MCF 10A (cell line): ENCODE results near the gene KPNA5. TPM values are rescaled to one million over a fixed set of nuclear protein-coding genes. Genes with fewer than 3 reads are reported as not detected.

Experiments used
- BruUV-seq: library from RNA; stranded (reverse); fragments of 400-500 nt; replicated peaks from 2 replicates; lab custom pipeline; 2021; lab: Mats Ljungman, UMichigan
- CTCF ChIA-PET: fragments of 300-600 bp; sonication (Branson Sonifier 250); formaldehyde crosslinking; extraction: SDS; loops from one replicate; lab custom pipeline; 2021; ENCODE audit warnings: antibody characterized with exemption, inconsistent platforms; lab: Yijun Ruan, JAX
- POLR2A ChIA-PET: fragments of 300-600, 350-650 bp; sonication (Branson Sonifier 250); formaldehyde crosslinking; extraction: SDS; loops from one replicate; lab custom pipeline; 2020; ENCODE audit warnings: antibody characterized with exemption, inconsistent platforms; lab: Yijun Ruan, JAX
- DNase-seq: peaks from one replicate; pipeline ENCODE4 v3.0.0-alpha.2; 2018; ENCODE audit not compliant: unreplicated experiment
- H3K27ac Mint-ChIP-seq: one replicate; pipeline ENCODE4 v1.8.0; 2022; ENCODE audit warnings: mild to moderate bottlenecking, low read depth, mixed read lengths; ENCODE audit not compliant: unreplicated experiment
- H3K27me3 Mint-ChIP-seq: one replicate; pipeline ENCODE4 v1.8.0; 2022; ENCODE audit warnings: mixed read lengths; ENCODE audit not compliant: insufficient read depth, unreplicated experiment
- H3K36me3 Mint-ChIP-seq: one replicate; pipeline ENCODE4 v1.8.0; 2022; ENCODE audit warnings: mild to moderate bottlenecking, moderate library complexity, mixed read lengths; ENCODE audit not compliant: insufficient read depth, unreplicated experiment
- H3K4me1 Mint-ChIP-seq: one replicate; pipeline ENCODE4 v1.8.0; 2022; ENCODE audit warnings: mixed read lengths; ENCODE audit not compliant: insufficient read depth, unreplicated experiment
- H3K4me3 Mint-ChIP-seq: one replicate; pipeline ENCODE4 v1.8.0; 2022; ENCODE audit warnings: mild to moderate bottlenecking, moderate library complexity, mixed read lengths; ENCODE audit not compliant: unreplicated experiment
- H3K9me3 Mint-ChIP-seq: one replicate; pipeline ENCODE4 v1.8.0; 2022; ENCODE audit warnings: mixed read lengths; ENCODE audit not compliant: unreplicated experiment
- CTCF ChIP-seq: fragments of 200-600 bp; IDR thresholded peaks from one replicate; pipeline ENCODE4 v1.8.0; 2022; ENCODE audit warnings: antibody characterized with exemption, mild to moderate bottlenecking; ENCODE audit not compliant: unreplicated experiment
- intact Hi-C: fragments of 100-400 bp; cut with micrococcal nuclease; formaldehyde crosslinking; loops from 2 replicates; pipeline ENCODE4 v1.14.1; 2022
- total RNA-seq: library from RNA; stranded (reverse); gene quantifications from 2 replicates; pipeline ENCODE4 v1.2.3, GENCODE V29; 2022

The KPNA5 gene
- total RNA-seq, 1 experiment from 2014 or later, result 6.0 TPM

- CTCF ChIA-PET, result interaction anchor here (0.6 kb wide), 1 partner anchor 49 kb away, joined by 4 read pairs; no protein-coding TSS in a partner anchor
- no peaks in the 10 kb centered on the region for H3K4me1 Mint-ChIP-seq
- peaks cover 25% of the 10 kb centered on the region for H3K27me3 Mint-ChIP-seq
- no peak within 1 kb of the TSS for H3K27ac Mint-ChIP-seq
- no peak for DNase-seq
- intact Hi-C loops, result no loop called here
- no TSS peak for BruUV-seq
- no peaks in the 10 kb centered on the region for H3K36me3 Mint-ChIP-seq
- no peaks in the 10 kb centered on the region for H3K9me3 Mint-ChIP-seq
- H3K4me3 Mint-ChIP-seq, result no peak within 1 kb of the TSS
- TF ChIP-seq CTCF, result no peak
- POLR2A ChIA-PET, result no interaction called here
Measured at GRCh38 chr6:116764961-116765841, 84.2 kb downstream of the KPNA5 start, which contains the start of gene FAM162B. TSS of gene FAM162B (minus strand) at chr6:116765719. CDS start at chr6:116765576, 143 bp downstream.

DNA sequence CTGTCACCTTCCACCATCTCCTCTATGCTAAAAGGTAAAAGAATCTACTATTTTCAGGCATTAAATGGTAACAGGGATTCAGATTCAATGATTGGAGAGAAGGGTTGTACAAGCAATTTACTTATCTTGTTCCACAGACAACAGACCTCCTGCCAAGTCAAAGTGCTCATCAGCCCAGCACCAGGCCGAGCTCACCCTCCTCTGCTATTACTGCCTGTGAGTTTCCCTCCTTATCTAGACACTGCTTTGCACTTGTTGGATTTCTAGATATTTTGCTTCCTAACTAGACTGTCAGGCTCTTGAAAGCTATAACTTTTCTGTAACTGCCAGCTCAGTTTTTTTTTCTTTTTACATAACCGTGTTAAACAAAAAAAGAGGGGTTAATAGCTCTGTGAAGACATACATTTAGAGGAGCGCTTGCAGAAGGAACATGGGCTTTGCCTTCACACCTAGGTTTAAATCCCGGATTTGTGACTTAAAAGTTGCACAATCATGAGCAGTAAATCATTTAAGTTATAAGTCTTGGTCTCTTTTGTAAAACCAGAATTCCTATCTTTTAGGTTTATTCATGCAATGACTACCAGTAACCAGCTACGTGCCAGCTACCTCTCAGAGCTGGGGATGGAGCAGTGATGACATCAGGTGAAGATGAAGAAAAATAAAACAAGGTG lies 85.6 kb downstream of the KPNA5 start:
- TF ChIP-seq CTCF, result no peak
- H3K4me1 Mint-ChIP-seq, result no peaks in the 10 kb centered on the region
- DNase-seq, result no peak
- ChIA-PET CTCF (interaction anchor here (0.6 to 5.5 kb wide), 4 partner anchors 12 to 547 kb away, joined by 3 to 39 read pairs (median 4); no protein-coding TSS in a partner anchor), POLR2A (no interaction called here)
- no peak overlapping the region for H3K4me3 Mint-ChIP-seq
- no peak overlapping the region for H3K27ac Mint-ChIP-seq
- intact Hi-C loops, result no loop called here
- H3K9me3 Mint-ChIP-seq, result no peaks in the 10 kb centered on the region
- BruUV-seq, result no TSS peak
- H3K36me3 Mint-ChIP-seq, result no peaks in the 10 kb centered on the region
- H3K27me3 Mint-ChIP-seq, result peaks cover 21% of the 10 kb centered on the region

- ChIA-PET POLR2A (interaction anchor here (0.7 kb wide), 1 partner anchor 1264 kb away, joined by 3 read pairs; no protein-coding TSS in a partner anchor), CTCF (interaction anchor here (0.6 to 5.5 kb wide), 2 partner anchors 11 to 447 kb away, joined by 3 to 39 read pairs; no protein-coding TSS in a partner anchor)
- no peak for DNase-seq
- Mint-ChIP-seq H3K27ac (no peak overlapping the region), H3K4me1 (no peaks in the 10 kb centered on the region), H3K9me3 (no peaks in the 10 kb centered on the region), H3K36me3 (no peaks in the 10 kb centered on the region), H3K27me3 (peaks cover 21% of the 10 kb centered on the region), H3K4me3 (no peak overlapping the region)
- no TSS peak for BruUV-seq
- intact Hi-C loops, result no loop called here
- no peak for TF ChIP-seq CTCF
Measured at GRCh38 chr6:116767715-116768114, 86.7 kb downstream of the KPNA5 start.

DNA sequence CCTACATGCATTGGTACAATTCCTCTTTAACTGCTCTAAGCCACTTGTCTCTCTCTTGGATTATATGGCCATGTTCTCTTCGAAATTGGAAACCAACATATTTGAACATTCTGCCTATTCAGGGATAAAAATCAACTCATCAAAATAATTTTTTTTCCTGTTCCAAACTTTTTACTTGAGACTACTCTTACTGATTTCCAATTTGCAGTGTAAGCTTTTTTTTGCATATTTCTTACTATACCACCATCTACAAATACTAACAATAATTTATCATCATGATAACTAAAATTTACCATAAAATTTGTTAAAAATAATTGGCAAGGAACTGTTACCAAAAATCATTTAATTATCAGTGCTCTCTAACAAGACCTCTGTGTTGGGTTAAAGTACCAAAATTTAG lies 91.4 kb downstream of the KPNA5 start:
- no peak for DNase-seq
- no peak for TF ChIP-seq CTCF
- Mint-ChIP-seq H3K4me1 (peaks cover 10% of the 10 kb centered on the region), H3K4me3 (no peak overlapping the region), H3K27ac (no peak overlapping the region), H3K27me3 (peaks cover under 1% of the 10 kb centered on the region), H3K9me3 (no peaks in the 10 kb centered on the region), H3K36me3 (no peaks in the 10 kb centered on the region)
- intact Hi-C loops, result no loop called here
- ChIA-PET CTCF (no interaction called here), POLR2A (no interaction called here)
- no TSS peak for BruUV-seq
